HepG2 (cell line): ENCODE data around the gene SNX21. TPM values are rescaled to one million over a fixed set of nuclear protein-coding genes. Genes with fewer than 3 reads are reported as not detected.

Source experiments
- CEBPZ ChIP-seq: IDR thresholded peaks from 2 replicates; pipeline ENCODE4 v1.6.1; 2012; ENCODE audit warnings: low read length, improper control_type of control experiment
- ERF ChIP-seq: IDR thresholded peaks from 2 replicates; pipeline ENCODE4 v1.6.1; 2018; ENCODE audit warnings: missing biosample characterization, missing genetic modification reagents
- EZH2 ChIP-seq: conservative IDR thresholded peaks from 2 replicates; pipeline ENCODE4 v1.6.1; 2012; ENCODE audit warnings: mild to moderate bottlenecking, low read depth, low read length, moderate library complexity
- JARID2 ChIP-seq: sonication (generic); formaldehyde crosslinking; IDR thresholded peaks from 2 replicates; pipeline ENCODE4 v1.8.1; 2023; ENCODE audit warnings: missing genetic modification reagents, inconsistent platforms; ENCODE audit not compliant: insufficient replicate concordance
- KDM2A ChIP-seq: sonication (generic); formaldehyde crosslinking; IDR thresholded peaks from 2 replicates; pipeline ENCODE4 v1.4.0; 2020; ENCODE audit warnings: low read depth, missing genetic modification reagents, borderline replicate concordance
- NFIC ChIP-seq: IDR thresholded peaks from 2 replicates; pipeline ENCODE4 v1.6.1; 2012; ENCODE audit warnings: mild to moderate bottlenecking, low read length, inconsistent platforms
- SP1 ChIP-seq, 2 experiments: fragments of 450-650 bp in 1 of 2; sonication (generic) in 1 of 2; formaldehyde crosslinking in 1 of 2; IDR thresholded peaks; 2 replicates each; pipeline versions ENCODE4 v1.4.0 to v1.6.1; 2016 to 2020; ENCODE audit warnings: missing genetic modification reagents in 1 of 2
- THAP11 ChIP-seq: IDR thresholded peaks from 2 replicates; pipeline ENCODE4 v1.6.1; 2016; ENCODE audit warnings: missing biosample characterization, missing genetic modification reagents
- TRAFD1 ChIP-seq: sonication (generic); formaldehyde crosslinking; IDR thresholded peaks from 2 replicates; pipeline ENCODE4 v1.5.1; 2020; ENCODE audit warnings: missing genetic modification reagents, mild to moderate bottlenecking, borderline replicate concordance
- YEATS2 ChIP-seq: sonication (generic); formaldehyde crosslinking; IDR thresholded peaks from 2 replicates; pipeline ENCODE4 v1.4.0; 2020; ENCODE audit warnings: missing genetic modification reagents, borderline replicate concordance
- ZBTB26 ChIP-seq: IDR thresholded peaks from 2 replicates; pipeline ENCODE4 v1.6.1; 2016; ENCODE audit warnings: missing compliant biosample characterization, missing genetic modification reagents, borderline replicate concordance
- ZNF234 ChIP-seq: sonication (generic); formaldehyde crosslinking; conservative IDR thresholded peaks from 2 replicates; pipeline ENCODE4 v1.5.1; 2020; ENCODE audit warnings: mild to moderate bottlenecking, missing genetic modification reagents
- ZNF512 ChIP-seq: sonication (generic); formaldehyde crosslinking; IDR thresholded peaks from 2 replicates; pipeline ENCODE4 v1.4.0; 2020; ENCODE audit warnings: mild to moderate bottlenecking, missing genetic modification reagents
- ZNF747 ChIP-seq: sonication (generic); formaldehyde crosslinking; IDR thresholded peaks from 2 replicates; pipeline ENCODE4 v1.8.1; 2023; ENCODE audit warnings: missing genetic modification reagents, mild to moderate bottlenecking, borderline replicate concordance
- ZNF784 ChIP-seq: sonication (generic); formaldehyde crosslinking; IDR thresholded peaks from 2 replicates; pipeline ENCODE4 v1.5.1; 2020; ENCODE audit warnings: missing genetic modification reagents, mild to moderate bottlenecking, borderline replicate concordance
- polyA plus RNA-seq, 8 experiments: library from polyadenylated mRNA; depleted of rRNA in 3 of 8; stranded (reverse) in 7 of 8; unstranded in 1 of 8; fragments of >200 nt; fragmentation: Illumina TruSeq in 4 of 8; extraction: Trizol in 4 of 8; gene quantifications; 2 replicates each; pipeline versions ENCODE4 v1.2.1 to v1.2.3, GENCODE V29; 2011 to 2016; ENCODE audit warnings: low read depth in 4 of 8, missing spikeins in 1 of 8, mixed read lengths in 1 of 8; ENCODE audit not compliant: insufficient read depth in 1 of 8
- total RNA-seq, 5 experiments: library from RNA; depleted of rRNA; stranded (reverse); fragments of >200 nt; fragmentation: Illumina TruSeq; extraction: Trizol; gene quantifications; 2 replicates each; pipeline ENCODE4 v1.2.3, GENCODE V29; 2016; ENCODE audit warnings: low read depth in 1 of 5

SNX21 gene
- total and polyA plus RNA-seq, 2 of the 13 experiments (the other 11 are each of a cell fraction or from before 2014, with no cell fraction given) = 7.7 to 12.8 TPM

GRCh38 chr20:45890077-45890984 lies 56.7 kb downstream of the SNX21 start (continued):
- TF ChIP-seq ZNF747 (no peak; the same call in 1 of the 2 replicates), ZNF512 (CRISPR knock-in tag) (no peak; the same call in 1 of the 2 replicates), TRAFD1 (CRISPR knock-in tag) (no peak; the same call in 1 of the 2 replicates), EZH2 (no peak), ERF (peak; percentile 88; the same call in 1 of the 2 replicates), ZNF784 (CRISPR knock-in tag) (peak; percentile 75; the same call in 1 of the 2 replicates), ZBTB26 (peak; percentile 88; the same call in 1 of the 2 replicates), SP1 (IDR thresholded peaks at IDR 0.05) (no peak), SP1 (CRISPR knock-in tag; IDR thresholded peaks at IDR 0.05) (peak; percentile 54), THAP11 (peak; percentile 74), YEATS2 (CRISPR knock-in tag) (peak; percentile 92), JARID2 (CRISPR knock-in tag) (no peak), ZNF234 (CRISPR knock-in tag) (peak; percentile 97), NFIC (no peak), CEBPZ (no peak), KDM2A (CRISPR knock-in tag) (peak; percentile 89)
